ENCODE results near the gene CDH16. TPM values are rescaled to one million over a fixed set of nuclear protein-coding genes. Genes with fewer than 3 reads are reported as not detected.

CDH16 gene
- total RNA-seq, 1 experiment from 2014 or later, result not detected

DNA sequence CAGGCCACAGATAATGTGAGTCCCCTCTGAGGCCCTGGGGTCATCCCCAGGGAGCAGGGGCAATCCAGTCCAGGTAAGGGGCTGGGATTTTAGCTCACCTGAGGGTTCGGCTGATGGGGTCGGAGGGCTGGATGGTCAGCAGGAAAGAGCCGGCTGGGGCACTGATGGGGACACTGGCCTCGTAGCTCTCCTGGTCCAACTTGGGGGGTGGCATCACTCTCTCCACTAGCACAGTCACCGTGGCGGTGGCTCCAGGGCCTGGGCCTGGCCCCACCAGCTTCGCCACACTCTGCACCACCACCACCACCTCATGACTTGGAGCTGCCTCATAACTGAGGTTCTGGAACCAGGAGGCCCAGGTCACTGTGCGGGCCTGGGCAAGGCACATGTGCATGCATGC lies 6.9 kb downstream of the CDH16 start:
- no peak for DNase-seq (ENCODE audit: low spot score)

DNA sequence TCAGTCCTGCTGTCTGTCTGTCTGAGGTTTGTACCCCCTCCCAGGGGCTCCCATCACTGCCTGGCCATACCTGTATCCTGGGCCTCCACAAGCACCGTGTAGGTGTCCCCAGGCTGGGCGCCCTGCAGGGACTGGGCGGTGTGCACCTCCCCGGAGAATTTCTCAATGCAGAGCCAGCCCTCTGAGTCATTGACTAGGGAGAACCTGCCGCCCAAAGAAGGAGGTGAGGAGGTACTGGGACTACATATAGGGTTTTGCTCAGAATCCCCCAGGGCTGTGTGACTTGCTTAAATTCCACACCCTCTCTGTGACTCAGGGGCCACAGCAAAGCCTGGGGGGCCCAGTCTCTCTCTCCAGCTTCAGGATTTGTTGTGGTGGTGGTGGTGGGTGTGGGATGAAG lies 7.6 kb downstream of the CDH16 start:
- no peak for DNase-seq (ENCODE audit: low spot score)

DNA sequence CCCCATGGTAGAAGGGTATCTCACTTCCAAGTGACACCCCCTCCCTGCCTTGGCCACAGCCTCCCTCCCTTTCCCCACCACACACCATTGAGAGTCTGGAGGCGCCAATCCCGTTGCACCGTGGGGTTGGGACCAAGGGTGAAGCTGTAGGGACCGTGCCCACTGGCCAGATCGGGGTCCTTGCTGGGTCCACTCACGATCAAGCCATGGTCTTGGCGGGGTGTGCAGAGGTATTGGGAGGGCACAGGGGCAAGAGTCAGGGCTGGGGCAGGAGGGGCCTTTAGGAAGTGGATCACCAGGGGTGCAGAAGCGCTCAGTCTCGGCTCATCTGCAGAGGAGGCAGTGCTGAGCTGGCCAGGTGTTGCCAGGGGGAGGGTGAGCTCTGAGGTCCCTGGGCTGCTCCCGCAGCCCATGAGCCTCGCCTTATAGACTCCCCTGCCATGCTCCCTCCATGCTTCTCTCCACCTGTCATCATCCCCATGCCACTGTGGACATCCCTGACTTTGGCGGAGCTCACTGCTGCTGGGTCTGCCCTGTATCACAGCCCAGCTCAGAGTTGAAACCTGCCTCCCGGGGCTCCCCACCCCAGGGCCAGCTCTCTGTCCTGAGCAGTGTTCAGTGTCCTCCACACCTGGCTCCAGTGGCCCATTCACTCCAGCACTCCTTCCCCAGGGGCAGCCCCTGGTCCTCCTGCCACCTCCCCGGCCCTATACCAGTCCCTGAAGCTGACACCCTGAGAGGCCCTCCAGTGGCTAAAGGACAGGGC lies 8.3 kb downstream of the CDH16 start:
- no peak for DNase-seq (ENCODE audit: low spot score)

DNA sequence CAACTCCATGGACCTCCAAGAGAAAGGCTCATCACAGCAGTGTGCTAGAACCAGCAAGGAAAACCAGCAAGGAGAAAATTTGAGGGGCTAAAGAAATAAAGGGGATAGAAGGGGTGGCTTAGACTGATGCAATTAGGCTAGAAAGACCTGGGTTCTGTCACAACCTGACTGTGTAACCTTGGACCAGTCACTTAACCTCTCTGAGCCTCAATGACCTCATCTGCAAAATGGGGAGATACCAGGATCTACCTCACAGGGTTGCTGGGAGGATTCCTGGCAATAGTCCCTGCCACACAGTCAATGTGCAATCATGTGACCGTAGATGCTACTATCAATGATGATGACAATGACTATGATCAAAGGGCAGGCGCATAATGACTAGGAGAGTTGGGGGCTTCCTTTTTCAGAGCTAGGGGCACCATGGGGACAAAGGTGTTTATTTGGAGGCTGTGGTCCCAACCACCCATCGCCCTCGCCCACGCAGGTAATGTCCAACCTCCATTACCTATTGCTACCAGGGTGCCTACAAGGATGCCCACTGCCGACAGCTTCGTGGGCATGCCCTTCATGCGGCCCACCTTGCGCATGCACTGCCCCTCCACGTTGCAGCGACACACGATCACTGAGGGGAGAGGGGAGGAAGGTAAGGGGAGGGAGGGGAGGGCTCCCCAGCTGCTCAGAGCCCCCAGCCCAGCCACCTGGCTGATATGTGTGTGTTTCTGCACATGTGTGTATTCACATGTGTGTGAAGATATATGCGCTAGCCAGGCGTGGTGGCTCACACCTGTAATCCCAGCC lies 9.7 kb downstream of the CDH16 start:
- DNase-seq (ENCODE audit: low spot score), result no peak

DNA sequence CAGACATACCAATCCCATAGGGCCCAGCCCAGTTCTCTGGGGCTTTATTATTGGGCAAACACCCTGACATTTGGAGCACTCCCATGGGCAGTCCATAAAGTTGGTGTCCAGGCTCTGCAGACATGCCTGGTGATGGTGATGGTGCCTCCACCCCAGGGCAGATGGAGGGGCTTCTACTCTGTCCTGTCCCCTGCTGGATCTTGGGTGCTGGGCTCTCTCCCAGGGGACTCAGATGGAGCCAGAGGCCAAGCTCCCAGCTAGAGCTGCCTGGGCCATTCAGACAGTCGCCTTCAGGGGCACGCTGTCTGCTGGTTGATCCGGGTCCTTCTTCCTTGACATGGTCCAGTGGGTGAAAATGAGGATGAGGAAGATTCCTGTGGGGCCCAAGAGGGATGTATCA lies 10.6 kb downstream of the CDH16 start:
- DNase-seq (ENCODE audit: low spot score), result no peak

DNA sequence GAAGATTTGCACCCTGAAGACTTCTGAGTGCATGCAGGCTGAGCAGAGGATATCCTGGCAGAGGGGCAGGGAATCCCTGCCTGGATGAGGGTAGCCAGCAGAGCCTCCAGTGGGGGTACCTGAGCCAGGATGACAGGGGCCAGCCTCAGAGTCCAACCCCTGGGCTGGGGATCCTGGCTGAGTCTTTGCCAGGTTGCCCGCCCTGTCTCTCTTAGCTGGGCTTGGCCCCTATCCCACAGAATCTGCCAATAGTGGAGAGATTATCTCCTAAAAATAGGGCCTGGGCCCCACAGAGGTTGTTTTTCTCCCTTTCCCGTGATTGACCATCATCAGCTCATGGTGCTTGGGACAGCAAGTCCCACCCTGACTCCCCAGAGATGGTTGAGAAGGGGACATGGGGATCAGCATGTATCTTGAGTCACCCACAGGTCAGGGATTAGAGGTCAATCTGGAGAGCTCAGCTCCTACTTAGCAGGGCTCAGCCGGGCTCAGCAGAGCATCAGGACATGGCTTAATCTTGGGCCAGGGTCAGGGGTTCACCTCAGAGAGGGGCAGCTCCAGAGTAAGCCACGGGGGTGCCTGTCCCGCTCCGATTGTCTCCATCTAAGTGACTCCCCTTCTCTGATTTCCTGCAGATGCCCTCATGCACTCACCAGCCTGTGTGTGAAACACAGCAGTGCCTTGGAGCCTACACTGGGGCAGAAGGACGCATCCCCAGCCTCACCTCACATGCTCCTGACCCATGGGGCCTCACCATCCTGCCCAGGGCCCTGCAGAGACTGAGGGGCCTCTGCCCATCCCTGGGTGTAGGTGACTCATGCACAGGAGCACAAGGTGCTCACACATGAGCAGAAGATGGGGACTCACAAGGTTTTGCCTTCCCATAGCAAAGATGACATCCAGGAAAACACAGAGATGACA lies 11.5 kb downstream of the CDH16 start:
- no peak for DNase-seq (ENCODE audit: low spot score)

DNA sequence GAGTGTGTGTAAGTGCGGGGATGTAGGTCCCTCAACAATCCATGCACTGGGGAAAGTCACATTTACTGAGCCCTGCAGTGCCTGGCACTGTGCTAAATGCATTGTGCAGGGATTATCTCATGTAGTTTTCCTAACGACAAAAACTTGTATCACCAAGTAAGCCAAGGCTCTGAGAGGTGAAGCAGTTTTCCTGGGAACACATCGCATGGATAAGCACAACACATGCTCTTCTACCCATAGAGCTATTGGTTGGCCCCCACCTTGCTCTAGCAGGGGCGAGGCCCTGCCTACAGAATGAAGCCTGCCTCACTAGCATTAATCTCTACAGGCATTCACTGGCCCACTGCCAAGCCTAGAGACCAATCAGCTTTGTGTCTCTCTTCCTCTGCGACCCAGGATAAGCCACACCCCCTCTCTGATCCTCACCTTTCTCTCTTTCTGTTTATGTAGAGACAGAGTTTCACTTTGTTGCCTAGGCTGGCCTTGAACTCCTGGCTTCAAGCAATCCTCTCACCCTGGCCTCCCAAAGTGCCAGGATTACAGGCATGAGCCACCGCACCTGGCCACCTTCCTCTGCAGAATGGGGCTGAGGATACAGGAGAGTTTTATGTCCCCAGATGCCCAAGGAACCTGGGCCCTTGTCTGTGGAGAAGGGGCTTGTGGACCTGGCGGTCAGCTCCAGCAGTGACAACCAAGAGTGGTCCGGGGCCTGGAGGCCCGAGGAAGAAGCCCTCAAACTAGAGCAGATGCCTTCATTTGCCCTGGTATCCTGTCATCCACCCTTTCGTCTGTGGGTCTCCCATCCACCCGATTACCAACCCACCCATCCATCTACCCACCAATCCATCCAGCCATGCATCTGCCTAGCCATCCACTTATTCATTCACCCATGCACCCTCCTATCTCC lies 12.8 kb downstream of the CDH16 start:
- DNase-seq (ENCODE audit: low spot score), result peak; percentile 83

DNA sequence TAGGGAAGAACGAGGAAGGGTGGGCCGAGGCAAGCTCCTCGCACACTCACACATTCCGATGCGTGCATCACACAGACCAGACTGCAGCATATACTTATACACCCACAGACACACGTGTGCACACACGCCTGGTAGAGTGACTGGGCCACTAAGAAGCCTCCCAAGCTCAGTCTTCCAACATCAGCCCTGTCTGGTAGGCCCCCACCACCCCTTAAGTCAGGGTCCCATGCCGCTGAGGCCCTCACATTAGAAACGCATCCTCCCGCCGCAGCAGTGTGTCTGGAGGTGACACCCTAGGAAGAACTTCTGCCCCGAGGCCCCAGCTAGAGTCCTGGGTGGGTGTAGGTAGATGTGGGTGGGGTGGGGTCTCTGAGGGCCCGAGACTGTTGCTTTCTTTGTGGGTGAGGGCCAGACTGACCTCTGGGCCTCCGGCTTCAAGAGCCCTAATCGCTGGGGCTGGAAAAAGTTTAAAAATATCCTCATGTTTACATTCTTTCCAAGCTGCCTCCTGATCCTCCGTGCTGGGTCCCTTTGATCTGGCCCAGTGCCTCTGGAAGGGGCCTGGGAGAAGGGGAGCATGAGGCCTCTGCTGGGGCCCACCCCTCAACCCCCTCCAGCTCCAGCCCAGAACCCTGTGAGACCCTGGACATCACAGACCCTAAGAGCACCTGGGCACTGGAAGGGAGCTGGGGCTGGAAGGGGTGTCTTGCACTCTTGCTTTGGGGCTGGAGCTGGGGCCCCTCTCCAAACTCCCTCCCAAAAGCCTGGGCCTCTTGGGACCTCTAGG lies 13.6 kb downstream of the CDH16 start:
- DNase-seq (ENCODE audit: low spot score), result no peak

DNA sequence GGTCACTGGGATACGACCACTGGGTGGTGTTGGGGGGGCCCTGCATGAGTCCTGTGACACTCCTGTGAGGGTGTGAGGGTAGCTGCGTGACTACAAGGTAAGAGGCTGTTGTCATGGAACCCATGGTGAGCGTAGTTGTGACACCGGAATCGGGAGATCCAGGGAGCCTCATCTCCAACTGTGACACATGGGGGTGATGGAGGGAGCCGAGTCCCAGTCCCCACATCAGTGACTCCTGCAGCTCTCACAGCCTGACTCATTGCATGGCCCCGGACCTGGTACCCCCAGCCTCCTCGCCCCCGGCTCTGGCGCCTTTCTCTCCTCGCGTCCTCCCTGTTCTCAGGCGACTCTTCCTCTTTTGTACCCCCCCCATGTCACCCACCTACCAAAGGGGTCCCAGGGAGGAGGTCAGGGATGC lies 14.2 kb downstream of the CDH16 start:
- DNase-seq (ENCODE audit: low spot score), result no peak

DNA sequence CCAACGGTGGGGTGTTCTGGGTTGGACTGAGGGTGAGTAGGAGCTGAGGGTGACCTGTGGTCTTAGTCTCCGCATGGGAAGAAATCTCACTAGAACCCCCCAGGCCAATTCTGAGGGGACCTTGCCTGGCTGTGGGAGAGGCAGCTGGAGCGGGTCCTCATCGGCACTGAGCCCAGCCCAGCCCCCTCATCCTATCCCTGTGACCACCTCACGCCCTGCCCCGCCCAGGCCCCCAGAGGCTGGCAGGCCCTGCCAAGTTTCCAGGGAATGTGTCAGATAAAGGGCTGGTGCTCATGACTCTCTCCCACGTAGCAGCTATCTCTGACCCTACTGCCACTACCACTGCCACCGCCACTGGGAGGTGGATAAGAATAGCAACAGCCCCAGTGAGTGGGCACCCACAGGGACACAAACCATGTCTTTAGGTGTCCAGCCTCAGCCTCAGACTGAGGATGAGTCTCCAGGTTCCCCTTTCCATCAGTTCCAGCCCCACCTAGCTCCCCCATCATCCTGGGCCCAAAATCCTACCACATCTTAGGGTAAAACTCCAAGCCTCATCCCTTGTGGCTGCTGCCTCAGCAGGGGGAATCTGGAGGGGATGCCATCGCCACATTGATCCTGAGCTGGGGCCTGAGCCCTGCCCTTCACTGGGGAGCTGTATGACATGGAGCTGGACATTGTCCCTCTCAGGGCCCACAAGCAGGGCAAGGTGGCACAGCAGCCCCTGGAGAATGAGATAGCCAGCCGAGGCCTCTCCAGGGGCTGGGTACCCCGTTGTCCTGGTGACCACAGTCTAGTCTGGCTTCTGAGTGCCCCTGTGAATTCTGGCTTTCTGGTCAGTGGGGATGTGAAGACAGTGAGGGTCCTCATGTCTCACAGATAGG lies 14.9 kb downstream of the CDH16 start:
- no peak for DNase-seq (ENCODE audit: low spot score)

DNA sequence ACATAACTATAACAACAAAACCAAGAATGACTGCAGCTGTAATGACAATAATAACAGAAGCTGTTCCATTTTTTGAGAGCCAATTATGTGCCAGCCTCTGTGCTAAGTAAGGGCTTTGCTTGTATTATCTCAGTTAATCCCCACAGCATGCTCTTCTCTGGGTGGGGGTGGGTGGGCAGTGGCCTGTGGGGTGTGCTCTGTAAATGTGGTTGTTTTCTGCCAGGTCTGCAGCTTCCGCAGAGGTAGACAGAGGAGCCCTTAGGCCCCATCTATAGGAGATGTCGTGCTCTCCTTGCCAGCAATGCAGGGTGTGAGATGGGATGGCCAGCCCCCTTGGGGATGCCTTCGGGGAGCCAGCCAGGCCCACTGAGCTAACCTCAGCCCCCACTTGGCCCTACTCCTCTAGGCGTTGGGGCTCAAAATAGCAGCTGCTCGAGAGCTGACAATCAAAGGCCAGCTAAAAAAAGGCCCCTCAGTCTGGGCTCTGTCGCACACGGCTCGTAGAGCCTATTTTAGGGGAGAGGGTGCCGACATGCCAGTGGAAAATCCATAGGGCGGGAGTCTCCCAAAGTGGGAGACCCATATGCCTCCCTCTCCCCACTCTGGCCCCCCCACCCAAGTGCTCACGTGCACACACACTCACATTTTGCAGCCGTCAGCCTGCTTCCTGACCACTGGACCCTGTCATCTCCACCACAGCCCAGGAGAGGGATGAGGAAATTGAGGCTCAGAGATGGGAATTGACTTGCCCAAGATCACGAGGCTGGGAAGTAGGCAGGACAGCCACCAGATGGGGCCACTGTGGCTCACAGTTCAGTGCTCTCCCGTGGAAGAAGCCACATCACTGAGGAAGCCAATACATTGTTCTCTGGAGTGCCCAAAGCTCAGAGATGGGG lies 15.8 kb downstream of the CDH16 start:
- no peak for DNase-seq (ENCODE audit: low spot score)

DNA sequence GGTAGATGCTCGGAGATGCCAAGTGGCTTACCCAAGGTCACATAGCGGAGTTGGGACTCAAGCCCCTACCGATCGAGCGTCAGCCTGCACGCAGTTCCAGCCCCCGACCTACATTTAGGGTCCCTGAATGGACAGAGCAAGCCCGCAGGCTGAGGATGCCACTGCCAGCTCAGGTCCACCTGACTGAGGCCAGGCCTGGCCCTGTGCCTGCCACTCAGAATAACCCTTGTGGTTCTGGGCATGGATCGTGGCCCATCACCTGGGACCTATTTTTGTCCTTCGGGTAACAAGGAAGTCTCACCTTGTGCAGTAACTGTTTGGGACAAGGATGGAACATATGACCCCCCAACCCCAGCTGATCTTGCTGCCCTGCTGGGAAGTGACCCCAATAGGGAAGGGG lies 17.1 kb downstream of the CDH16 start:
- no peak for DNase-seq (ENCODE audit: low spot score)

DNA sequence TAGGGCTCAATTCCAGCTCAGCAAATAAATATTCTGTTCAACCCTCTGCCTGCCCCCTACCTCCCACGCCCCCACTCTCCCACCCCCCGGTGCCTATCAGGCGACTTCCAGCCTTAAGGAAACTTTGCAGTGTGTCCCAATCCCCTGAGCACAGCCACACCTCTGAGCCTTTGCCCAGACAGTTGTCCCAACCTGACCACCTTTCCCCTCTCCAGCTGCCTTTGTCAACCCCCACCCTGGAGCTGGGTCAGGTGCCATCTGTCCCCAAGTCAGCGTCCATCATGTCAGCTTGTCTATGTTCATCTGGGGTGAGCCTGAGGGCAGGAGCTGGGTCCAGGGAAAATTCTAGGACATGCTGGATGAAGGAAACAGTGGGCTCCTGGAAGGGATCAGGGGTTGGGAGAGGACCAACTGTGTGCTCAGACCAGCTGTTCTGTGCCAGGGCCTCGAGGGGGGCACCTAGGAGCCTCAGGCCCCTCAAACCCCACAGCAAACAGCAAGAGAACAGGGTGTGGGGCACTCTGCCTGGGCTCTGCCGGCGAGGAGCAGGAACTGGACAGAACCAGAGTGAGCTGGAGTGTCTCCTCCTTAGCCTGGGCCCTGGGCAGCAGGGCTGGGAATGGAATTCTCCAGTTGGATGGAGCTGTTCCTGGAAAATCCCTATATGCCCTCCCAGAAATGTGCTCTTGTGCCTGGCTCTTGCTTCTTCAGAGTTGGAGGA lies 17.8 kb downstream of the CDH16 start:
- no peak for DNase-seq (ENCODE audit: low spot score)

DNA sequence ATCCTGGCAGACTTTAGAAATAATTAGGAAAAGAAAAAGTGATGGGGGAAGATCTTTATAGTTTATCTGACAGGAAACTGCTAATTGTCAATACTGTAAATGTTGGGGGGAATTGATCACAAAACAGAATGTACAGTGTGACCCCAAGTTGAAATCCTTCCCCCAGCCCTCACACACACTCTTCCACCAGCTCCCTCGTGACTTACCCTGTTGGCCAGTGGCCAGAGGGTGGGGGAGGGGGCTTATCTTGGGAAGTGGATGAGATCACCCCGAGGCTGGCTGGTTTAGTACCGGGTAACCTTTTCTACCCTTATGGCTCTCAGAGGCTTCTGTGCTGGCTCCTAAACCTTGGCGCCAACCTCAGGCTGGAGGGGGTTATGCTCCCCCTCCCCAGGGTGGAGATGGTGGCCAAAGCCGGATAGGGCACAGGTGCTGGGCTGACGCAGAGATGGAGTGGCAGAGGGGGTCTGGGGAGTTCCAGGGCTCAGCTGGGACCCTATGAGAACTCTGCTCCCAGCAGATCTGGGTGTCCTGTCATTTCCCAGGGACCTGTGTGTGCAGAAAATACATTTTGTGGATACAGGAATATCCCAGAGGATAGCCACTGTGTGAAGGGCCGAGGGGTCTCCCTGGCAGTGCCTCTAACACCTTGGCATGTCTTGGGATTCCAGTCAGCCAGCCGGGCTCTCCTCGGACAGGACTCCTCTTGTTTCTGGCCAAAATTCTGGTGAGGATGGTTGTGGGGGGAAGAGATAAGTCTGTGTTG lies 18.6 kb downstream of the CDH16 start:
- peak; percentile 52 for DNase-seq (ENCODE audit: low spot score)

DNA sequence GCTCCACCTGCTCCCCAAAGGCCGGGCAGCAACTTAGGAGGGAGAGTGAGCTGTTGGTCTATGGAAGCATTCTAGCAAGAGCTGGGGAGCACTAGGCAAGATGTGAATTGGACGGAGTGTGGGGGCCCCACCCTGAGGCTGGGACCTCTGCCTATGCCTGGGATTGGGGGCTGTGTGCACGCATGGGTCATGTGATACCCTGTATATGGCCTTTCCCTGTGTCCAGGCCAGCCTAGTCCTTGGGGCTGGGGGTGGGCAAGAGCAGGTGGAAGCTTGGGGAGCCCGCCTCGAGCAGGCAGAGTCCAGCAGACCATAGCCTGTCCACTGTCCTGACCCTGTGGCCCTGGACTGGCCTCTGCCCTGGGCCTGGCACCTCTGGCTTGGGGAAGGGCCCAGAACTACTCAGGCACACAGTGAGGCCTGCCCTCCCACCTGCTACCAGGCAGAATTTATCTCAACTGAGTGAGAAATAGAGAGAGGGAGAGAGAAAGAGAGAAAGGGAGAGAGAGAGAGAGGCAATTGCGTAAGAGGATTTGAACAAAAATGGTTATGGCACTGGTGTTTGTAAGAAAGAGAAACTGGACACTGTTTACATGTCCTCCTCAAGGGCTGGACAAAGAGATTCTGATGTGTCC lies 19.3 kb downstream of the CDH16 start:
- no peak for DNase-seq (ENCODE audit: low spot score)

DNA sequence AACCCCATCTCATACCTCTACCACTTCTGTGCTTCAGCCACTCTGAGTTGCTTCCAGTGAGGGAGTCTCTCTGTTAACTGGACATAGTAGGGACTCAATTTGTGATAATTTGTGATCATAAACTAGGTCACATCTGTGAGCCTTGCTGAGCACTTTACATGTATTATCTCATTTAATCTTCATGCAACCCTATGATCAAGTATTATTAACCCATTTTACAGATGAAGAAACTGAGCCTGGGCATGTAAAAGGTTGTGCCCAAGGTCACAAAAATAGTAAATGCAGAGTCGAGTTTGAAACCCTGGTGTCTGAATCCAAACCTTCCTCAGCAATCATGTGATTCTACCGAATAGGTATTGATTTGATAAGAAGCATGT lies 19.8 kb downstream of the CDH16 start:
- no peak for DNase-seq (ENCODE audit: low spot score)
